ENCODE measurements around the gene INVS. TPM values are rescaled to one million over a fixed set of nuclear protein-coding genes. Genes with fewer than 3 reads are reported as not detected.

The INVS gene
- total RNA-seq, 1 donor from 2014 or later = 18.7 TPM

- no peak for TF ChIP-seq CTCF (IDR thresholded peaks at IDR 0.05; ENCODE audit: insufficient read depth, low read length, poor library complexity, severe bottlenecking)
- DNase-seq (ENCODE audit: low read depth) = no peak
- Histone ChIP-seq H3K36me3 (ENCODE audit: control insufficient read depth, insufficient read depth, low read length) (peaks cover 4% of the 10 kb centered on the region), H3K27me3 (ENCODE audit: control insufficient read depth, insufficient read depth, low read length) (no peaks in the 10 kb centered on the region), H3K4me3 (ENCODE audit: low read depth, low read length) (no peak overlapping the region)
These were observed 197.4 kb downstream of the INVS start for GRCh38 chr9:100296407-100296806.

- TF ChIP-seq CTCF (IDR thresholded peaks at IDR 0.05; ENCODE audit: insufficient read depth, low read length, poor library complexity, severe bottlenecking) = no peak
- H3K36me3 ChIP-seq (ENCODE audit: control insufficient read depth, insufficient read depth, low read length) = peaks cover 2% of the 10 kb centered on the region
- no peaks in the 10 kb centered on the region for H3K27me3 ChIP-seq (ENCODE audit: control insufficient read depth, insufficient read depth, low read length)
- no peak for DNase-seq (ENCODE audit: low read depth)
- H3K4me3 ChIP-seq (ENCODE audit: low read depth, low read length) = no peak overlapping the region
These were observed 199.3 kb downstream of the INVS start for GRCh38 chr9:100298378-100298777.

GRCh38 chr9:100303747-100304146, 204.7 kb downstream of the INVS start:
- H3K36me3 ChIP-seq (ENCODE audit: control insufficient read depth, insufficient read depth, low read length) = no peaks in the 10 kb centered on the region
- no peak for TF ChIP-seq CTCF (IDR thresholded peaks at IDR 0.05; ENCODE audit: insufficient read depth, low read length, poor library complexity, severe bottlenecking)
- H3K4me3 ChIP-seq (ENCODE audit: low read depth, low read length) = no peak overlapping the region
- DNase-seq (ENCODE audit: low read depth) = no peak
- H3K27me3 ChIP-seq (ENCODE audit: control insufficient read depth, insufficient read depth, low read length) = no peaks in the 10 kb centered on the region

GRCh38 chr9:100306283-100306682, 207.2 kb downstream of the INVS start:
- Histone ChIP-seq H3K4me3 (ENCODE audit: low read depth, low read length) (no peak overlapping the region), H3K36me3 (ENCODE audit: control insufficient read depth, insufficient read depth, low read length) (no peaks in the 10 kb centered on the region), H3K27me3 (ENCODE audit: control insufficient read depth, insufficient read depth, low read length) (no peaks in the 10 kb centered on the region)
- no peak for DNase-seq (ENCODE audit: low read depth)
- TF ChIP-seq CTCF (IDR thresholded peaks at IDR 0.05; ENCODE audit: insufficient read depth, low read length, poor library complexity, severe bottlenecking) = no peak

GRCh38 chr9:100307080-100307479, 208.0 kb downstream of the INVS start:
- no peaks in the 10 kb centered on the region for H3K27me3 ChIP-seq (ENCODE audit: control insufficient read depth, insufficient read depth, low read length)
- no peaks in the 10 kb centered on the region for H3K36me3 ChIP-seq (ENCODE audit: control insufficient read depth, insufficient read depth, low read length)
- DNase-seq (ENCODE audit: low read depth) = no peak
- no peak overlapping the region for H3K4me3 ChIP-seq (ENCODE audit: low read depth, low read length)
- no peak for TF ChIP-seq CTCF (IDR thresholded peaks at IDR 0.05; ENCODE audit: insufficient read depth, low read length, poor library complexity, severe bottlenecking)

GRCh38 chr9:100308965-100309564, 210.0 kb downstream of the INVS start:
- DNase-seq (ENCODE audit: low read depth) = no peak
- Histone ChIP-seq H3K4me3 (ENCODE audit: low read depth, low read length) (no peak overlapping the region), H3K27me3 (ENCODE audit: control insufficient read depth, insufficient read depth, low read length) (no peaks in the 10 kb centered on the region), H3K36me3 (ENCODE audit: control insufficient read depth, insufficient read depth, low read length) (no peaks in the 10 kb centered on the region)
- no peak for TF ChIP-seq CTCF (IDR thresholded peaks at IDR 0.05; ENCODE audit: insufficient read depth, low read length, poor library complexity, severe bottlenecking)
